Measurements from ENCODE around the gene ZZZ3.

DNA sequence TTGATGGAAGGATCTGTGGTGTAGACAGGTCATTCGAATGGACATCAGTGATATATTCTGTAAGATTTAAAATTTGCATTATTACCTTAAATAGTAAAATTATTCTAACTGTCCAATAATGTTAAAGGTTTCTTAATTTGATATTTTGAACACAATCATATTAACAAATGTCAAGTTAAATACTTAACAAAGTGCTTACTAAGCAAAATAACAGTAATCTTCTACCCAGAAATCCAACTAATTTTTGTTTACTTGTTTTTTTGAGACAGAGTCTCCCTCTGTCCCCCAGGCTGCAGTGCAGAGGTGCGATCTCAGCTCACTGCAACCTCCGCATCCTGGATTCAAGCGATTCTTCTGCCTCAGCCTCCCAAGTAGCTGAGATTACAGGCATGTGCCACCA is 43.2 kb upstream of the ZZZ3 start:
- TF ChIP-seq, protein P1, sequence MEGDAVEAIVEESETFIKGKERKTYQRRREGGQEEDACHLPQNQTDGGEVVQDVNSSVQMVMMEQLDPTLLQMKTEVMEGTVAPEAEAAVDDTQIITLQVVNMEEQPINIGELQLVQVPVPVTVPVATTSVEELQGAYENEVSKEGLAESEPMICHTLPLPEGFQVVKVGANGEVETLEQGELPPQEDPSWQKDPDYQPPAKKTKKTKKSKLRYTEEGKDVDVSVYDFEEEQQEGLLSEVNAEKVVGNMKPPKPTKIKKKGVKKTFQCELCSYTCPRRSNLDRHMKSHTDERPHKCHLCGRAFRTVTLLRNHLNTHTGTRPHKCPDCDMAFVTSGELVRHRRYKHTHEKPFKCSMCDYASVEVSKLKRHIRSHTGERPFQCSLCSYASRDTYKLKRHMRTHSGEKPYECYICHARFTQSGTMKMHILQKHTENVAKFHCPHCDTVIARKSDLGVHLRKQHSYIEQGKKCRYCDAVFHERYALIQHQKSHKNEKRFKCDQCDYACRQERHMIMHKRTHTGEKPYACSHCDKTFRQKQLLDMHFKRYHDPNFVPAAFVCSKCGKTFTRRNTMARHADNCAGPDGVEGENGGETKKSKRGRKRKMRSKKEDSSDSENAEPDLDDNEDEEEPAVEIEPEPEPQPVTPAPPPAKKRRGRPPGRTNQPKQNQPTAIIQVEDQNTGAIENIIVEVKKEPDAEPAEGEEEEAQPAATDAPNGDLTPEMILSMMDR (IDR thresholded peaks at IDR 0.05), result no peak
- no peak for TF ChIP-seq POLR2A (IDR thresholded peaks at IDR 0.05)
